Superior temporal gyrus (tissue), 1 donor: Measurements from ENCODE around the gene TMEM69.
A peak's percentile ranks its signal among the peaks of the same experiment; 100 is the strongest.
"Not testable (repeated sequence)": the region's sequence is repeated elsewhere in the genome, so short reads cannot be mapped to it uniquely, and the experiment has no call there.

Source experiments
- DNase-seq: peaks from one replicate; pipeline ENCODE4 v3.0.0-alpha.2; 2016; ENCODE audit errors: extremely low spot score

The TMEM69 gene

GRCh38 chr1:45687754-45688740 lies at the start of gene TMEM69:
TMEM69 (plus strand) TSS chr1:45688181; CDS start chr1:45691069, 2,888 bp downstream.
- peak; percentile 94 for DNase-seq

DNA sequence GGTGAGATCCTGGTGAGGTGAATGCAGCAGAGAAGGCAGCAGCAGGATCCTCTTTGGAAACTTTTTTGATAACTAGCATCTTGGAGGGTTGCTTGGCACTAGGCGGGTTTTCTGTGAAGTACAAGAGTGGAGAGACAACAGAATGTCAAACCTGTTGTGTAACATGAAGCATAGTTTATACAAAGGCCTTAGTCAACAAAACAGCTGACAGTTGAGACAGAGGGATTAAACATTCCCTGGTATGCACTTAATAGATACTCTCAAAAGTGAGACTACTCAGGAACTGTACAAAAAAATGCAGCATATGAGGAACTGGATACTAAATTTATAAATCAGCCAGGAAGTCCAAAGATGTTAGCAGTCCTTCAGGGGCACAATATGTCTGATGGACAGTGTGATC lies 47.7 kb upstream of the TMEM69 start:
- DNase-seq: no peak

DNA sequence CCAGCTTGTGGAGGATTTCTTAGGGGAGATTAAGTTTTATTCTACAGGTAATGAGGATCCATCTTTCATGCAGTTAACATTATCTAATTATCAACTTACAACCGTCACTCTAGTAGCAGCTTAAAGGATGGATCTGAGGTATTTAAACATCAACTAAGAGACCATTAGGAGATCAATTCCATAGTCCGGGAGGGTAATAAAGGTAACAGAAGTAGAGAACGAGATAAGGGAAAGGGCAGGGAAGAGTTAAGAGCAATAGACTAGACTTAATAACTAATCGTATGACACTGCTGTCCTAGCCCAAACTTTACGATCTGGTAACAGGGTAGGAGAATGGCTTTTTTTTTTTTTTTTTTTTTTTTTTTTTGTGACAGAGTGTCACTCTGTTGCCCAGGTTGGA lies 44.7 kb upstream of the TMEM69 start:
- no peak for DNase-seq

- no peak for DNase-seq
Measured at GRCh38 chr1:45643978-45644377, 44.0 kb upstream of the TMEM69 start.

- DNase-seq: no peak
Measured at GRCh38 chr1:45644661-45645060, 43.3 kb upstream of the TMEM69 start.

DNA sequence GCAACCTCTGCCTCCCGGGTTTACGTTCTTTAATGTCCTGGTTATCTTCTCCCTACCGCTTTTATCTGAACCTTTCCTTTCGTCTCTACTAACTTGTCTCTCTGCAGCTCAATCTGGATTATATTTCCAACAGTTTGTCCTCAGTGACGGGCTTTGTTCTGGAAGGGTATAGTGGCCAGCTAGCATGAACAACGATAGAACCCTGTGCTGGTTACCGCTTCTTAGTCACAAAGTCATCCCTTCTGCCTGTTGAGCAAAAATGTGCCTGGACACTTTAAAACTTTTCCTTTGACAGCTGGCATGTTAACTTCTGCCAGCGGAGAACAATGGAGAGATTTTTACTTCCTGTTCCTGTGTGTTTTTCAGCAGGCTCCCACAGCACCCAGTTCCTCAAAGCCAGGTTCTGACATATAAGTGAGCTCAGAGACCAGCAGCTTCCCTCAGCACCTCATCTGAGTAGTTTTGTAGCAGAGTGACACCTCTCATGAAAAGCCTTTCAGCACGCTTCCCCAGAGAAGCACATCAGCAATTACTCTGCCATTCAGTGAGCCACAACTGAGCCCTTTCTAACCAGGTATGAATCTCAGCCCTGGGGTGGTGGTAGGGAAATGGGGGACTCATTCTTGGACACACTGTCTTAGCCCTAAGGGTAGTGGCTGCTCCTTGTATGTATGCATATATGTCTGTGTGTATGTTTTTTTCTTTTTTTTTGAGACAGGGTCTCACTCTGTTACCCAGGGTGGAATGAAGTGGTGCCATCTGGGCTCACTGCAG lies 40.5 kb upstream of the TMEM69 start:
- DNase-seq: no peak

- no peak for DNase-seq
Measured at GRCh38 chr1:45654540-45655280, 33.3 kb upstream of the TMEM69 start.

- DNase-seq: no peak
Measured at GRCh38 chr1:45656573-45657226, 31.3 kb upstream of the TMEM69 start.

GRCh38 chr1:45658171-45658570 lies 29.8 kb upstream of the TMEM69 start:
- no peak for DNase-seq

DNA sequence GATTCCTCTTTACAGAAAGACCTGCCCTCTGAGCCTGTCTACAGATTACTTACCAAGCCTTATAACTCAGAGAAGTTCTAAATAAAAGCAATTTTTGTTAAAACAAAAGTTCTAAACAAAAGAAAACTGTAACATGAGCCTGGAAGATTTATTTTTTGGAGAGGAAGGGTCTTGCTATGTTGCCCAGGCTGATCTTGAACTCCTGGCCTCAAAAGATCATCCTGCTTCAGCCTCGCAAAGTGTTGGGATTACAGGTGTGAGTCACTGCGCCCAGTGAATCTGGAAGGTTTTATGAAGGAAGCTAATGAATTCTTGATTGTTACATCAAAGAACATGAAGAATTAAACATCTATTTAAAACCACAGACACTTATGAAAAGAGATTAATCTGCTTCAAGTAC lies 28.8 kb upstream of the TMEM69 start:
- DNase-seq: no peak

DNA sequence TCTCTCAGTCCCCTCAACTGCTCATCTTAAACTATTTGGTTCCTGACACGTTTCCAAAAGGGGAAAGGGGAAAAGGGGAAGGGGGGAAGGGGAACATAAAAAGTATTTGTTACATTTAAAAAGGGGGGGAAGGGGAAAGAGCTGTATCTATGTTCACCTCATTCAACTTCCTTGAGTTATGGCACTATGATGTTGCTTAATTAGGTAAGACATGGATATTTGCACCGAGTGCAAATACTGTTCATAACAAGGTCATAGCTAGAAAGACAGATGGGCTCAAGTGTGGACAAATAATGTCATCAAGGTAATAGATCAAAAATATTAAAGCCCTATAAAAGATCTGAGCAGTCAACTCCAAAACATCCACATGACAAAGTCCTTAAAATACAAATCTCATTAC lies 27.6 kb upstream of the TMEM69 start:
- no peak for DNase-seq

DNA sequence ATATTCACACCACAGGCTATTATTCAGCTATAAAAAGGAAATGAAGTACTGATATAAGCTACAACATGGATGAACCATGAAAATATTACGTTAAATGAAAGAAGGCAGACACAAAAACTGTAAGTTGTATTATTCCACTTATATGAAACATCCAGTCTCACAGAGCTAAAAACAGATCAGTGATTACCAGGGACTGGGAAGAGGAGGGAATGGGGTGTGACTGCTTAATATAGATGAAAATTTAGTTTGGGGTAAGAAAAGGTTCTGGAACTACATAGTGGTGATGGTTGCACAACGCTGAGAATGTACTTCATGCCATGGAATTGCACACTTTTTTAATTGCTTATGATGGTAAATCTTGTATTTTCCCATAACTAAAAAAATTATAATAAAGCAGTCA lies 21.1 kb upstream of the TMEM69 start:
- no peak for DNase-seq

- no peak for DNase-seq
Measured at GRCh38 chr1:45667321-45668111, 20.5 kb upstream of the TMEM69 start.

DNA sequence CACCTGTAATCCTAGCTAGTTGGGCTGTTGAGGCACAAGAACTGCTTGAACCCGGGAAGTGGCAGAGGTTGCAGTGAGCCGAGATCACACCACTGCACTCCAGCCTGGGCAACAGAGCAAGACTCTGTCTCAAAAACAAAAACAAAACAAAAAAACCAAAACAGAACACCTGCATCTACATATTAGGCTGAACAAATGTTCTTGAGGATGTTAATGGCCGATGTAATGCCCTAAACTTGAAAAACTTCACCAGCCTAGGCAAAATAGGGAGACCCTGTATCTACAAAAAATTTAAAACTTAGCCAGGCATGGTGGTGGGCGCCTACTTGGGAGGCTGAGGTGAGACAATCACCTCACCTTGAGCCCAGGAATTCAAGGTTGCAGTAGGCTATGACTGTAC lies 19.5 kb upstream of the TMEM69 start:
- no peak for DNase-seq

- DNase-seq: no peak
Measured at GRCh38 chr1:45669379-45669778, 18.6 kb upstream of the TMEM69 start.

GRCh38 chr1:45669859-45670655 lies 17.9 kb upstream of the TMEM69 start:
- DNase-seq: no peak

DNA sequence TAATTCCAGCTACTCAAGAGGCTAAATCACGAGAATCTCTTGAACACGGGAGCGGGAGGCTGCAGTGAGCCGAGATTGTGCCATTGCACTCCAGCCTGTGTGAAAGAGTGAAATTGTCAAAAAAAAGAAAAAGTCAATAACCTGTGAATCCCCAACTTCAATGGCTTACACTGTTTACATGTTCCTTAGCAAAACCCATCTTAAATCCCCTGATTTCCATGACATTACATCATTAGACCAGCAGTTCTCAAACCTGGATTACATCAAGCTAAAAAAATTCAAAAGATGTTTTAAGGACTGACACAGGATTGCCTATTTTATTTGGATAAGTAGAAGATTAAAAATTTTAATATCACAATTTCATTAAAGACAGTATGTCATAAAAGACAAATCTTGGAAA lies 14.0 kb upstream of the TMEM69 start:
- no peak for DNase-seq

DNA sequence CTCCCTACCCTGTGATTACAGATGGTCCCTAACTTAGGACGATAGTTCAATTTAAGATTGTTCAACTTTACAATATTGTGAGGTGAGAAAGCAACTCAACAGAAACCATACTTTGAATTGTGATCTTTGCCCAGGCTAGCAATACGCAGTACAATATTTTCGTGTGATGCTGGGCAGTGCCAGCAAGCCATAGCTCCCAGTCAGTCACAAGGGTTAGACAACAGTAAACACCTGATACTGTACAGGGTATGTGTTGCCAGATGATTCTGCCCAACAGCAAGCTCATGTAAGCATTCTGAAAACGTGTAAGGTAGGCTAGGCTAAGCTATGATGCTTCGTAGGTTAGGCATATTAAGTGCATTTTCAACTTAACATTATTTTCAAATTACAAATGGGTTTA lies 13.5 kb upstream of the TMEM69 start:
- no peak for DNase-seq

GRCh38 chr1:45676553-45676952 lies 11.4 kb upstream of the TMEM69 start:
- DNase-seq: not testable (repeated sequence)

DNA sequence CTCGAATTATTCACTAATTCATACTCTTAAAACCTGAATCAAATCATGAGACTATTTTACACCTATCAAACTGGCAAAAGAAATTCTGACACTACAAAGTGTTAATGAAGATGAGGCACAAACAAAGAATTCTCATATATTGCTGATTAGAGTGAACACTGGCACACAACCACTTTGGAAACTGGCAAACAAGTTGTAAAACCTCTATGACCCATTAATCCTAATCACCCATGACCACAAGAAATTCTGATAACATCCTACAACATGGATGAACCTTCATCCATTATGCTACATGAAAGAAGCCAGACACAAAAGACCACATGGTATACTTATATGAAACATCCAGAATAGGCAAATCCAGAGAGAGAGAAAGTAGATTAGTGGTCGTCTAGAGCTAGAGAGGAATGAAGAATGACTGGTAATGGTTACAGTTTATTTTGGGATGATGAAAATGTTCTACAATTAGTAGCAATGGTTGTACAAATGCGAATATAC lies 10.2 kb upstream of the TMEM69 start:
- DNase-seq: no peak
